Activated CD8-positive, alpha-beta T cell treated with anti-CD3 and anti-CD28 coated beads, Interleukin-2, amount 10 ng/mL, durations not matched to agents 7 days and 5 days (primary cell): ENCODE measurements around the gene TECTB. TPM values are rescaled to one million over a fixed set of nuclear protein-coding genes. Genes with fewer than 3 reads are reported as not detected.

Experiments used
- ATAC-seq: fragments of 150-1000 bp; cut with Tn5 transposase; one replicate; pipeline ENCODE4 v1.10.0; 2021; ENCODE audit warnings: moderate library complexity
- CTCF ChIA-PET: fragments of 350-600 bp; sonication (Branson Sonifier 250); formaldehyde crosslinking; loops from one replicate; lab custom pipeline; 2021; ENCODE audit warnings: antibody characterized with exemption; lab: Charles Lee
- POLR2A ChIA-PET: fragments of 350-600 bp; sonication (Branson Sonifier 250); formaldehyde crosslinking; loops from one replicate; lab custom pipeline; 2021; ENCODE audit warnings: antibody characterized with exemption; lab: Charles Lee
- DNase-seq: peaks from one replicate; pipeline ENCODE4 v3.0.0-alpha.2; 2020
- H3K27ac Mint-ChIP-seq: one replicate; pipeline ENCODE4 v1.8.0; 2021; ENCODE audit warnings: mild to moderate bottlenecking, mixed read lengths
- H3K27me3 Mint-ChIP-seq: one replicate; pipeline ENCODE4 v1.8.0; 2021; ENCODE audit warnings: low read depth, mixed read lengths
- H3K36me3 Mint-ChIP-seq: one replicate; pipeline ENCODE4 v1.8.0; 2021; ENCODE audit warnings: low read depth, mixed read lengths
- H3K4me1 Mint-ChIP-seq: one replicate; pipeline ENCODE4 v1.8.0; 2021; ENCODE audit warnings: low read depth, mixed read lengths
- H3K4me3 Mint-ChIP-seq: one replicate; pipeline ENCODE4 v1.8.0; 2021; ENCODE audit warnings: mild to moderate bottlenecking, mixed read lengths
- H3K9me3 Mint-ChIP-seq: one replicate; pipeline ENCODE4 v1.8.0; 2022; ENCODE audit warnings: mixed read lengths; ENCODE audit not compliant: insufficient read depth
- total RNA-seq, 2 experiments: library from RNA; stranded (reverse); gene quantifications; one replicate each; pipeline ENCODE4 v1.2.3, GENCODE V29; 2021

TECTB gene
- total RNA-seq, 2 experiments from 2014 or later, result not detected

DNA sequence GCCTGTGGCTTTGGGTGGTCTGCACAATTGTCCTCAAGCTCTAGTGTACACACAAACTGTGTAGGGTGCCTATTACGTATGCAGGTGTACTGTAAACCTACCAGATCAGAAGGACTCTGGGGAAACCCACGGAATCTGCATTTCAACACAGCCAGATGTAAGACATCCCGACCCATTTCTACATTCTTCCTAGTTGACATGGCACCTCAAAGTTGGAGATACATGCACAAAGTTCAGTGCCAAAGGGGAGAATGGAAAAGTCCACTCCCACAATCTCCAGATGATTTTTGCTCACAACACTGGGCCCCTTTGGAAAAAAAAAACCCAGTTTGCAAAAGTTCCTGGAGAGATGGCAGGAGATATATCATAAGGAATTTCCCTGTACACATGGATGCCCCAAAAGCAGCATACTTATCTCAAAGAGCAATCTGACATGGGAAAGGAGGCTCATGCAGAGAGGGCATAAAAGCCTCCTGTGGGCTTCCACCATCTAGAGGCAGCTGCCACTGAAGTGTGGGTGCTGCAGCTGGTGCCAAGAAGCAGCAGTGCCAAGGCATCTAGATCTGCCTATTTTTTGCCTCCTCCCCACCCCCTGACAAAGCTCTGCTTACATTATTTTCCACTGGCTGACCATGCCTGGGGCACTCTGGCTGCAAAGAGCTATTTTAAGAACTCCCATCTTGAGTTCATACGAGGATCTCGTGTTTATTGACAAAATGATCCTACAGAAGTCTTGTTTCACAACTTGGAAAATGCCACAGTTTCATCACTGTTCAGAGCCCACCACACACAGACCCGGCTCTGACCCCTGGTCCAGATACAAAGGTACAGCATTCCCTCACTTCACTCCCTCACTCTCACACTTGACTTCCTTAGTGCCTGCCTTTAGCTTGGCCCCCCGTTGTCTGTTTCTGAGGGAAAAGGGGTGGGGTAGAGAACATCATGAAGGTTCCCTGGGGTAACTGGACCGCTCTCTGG lies 12.9 kb downstream of the TECTB start:
- no peak overlapping the region for H3K27ac Mint-ChIP-seq
- DNase-seq, result no peak
- H3K9me3 Mint-ChIP-seq, result no peaks in the 10 kb centered on the region
- POLR2A ChIA-PET, result no interaction called here
- H3K36me3 Mint-ChIP-seq, result no peaks in the 10 kb centered on the region
- no peaks in the 10 kb centered on the region for H3K4me1 Mint-ChIP-seq
- peaks cover 4% of the 10 kb centered on the region for H3K27me3 Mint-ChIP-seq
- no peak overlapping the region for H3K4me3 Mint-ChIP-seq
- no peak for ATAC-seq
- CTCF ChIA-PET, result no interaction called here

DNA sequence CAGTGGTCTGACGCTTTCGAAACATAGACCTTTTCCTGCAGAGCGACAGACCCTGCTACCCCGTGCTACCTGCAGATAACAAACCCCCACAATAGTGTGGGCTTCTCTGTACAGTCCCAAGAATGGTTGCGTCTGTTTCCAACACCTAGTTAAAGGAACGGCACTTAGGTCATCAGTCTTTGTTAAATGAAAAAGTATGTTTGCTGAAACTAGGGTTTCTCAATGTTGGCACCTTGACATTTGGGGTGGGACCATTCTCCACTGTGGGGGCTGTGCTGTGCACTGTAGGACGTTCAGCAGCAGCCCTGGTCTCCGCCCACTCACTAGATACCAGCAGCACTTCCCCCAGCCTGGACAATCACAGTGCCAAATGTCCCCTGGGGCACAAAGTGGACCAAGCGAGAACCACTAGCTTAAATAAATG lies 13.7 kb downstream of the TECTB start:
- H3K27ac Mint-ChIP-seq, result no peak overlapping the region
- no peak overlapping the region for H3K4me3 Mint-ChIP-seq
- ATAC-seq (no peak), DNase-seq (no peak)
- peaks cover 4% of the 10 kb centered on the region for H3K27me3 Mint-ChIP-seq
- no peaks in the 10 kb centered on the region for H3K9me3 Mint-ChIP-seq
- CTCF ChIA-PET, result no interaction called here
- H3K4me1 Mint-ChIP-seq, result no peaks in the 10 kb centered on the region
- H3K36me3 Mint-ChIP-seq, result no peaks in the 10 kb centered on the region
- POLR2A ChIA-PET, result no interaction called here

DNA sequence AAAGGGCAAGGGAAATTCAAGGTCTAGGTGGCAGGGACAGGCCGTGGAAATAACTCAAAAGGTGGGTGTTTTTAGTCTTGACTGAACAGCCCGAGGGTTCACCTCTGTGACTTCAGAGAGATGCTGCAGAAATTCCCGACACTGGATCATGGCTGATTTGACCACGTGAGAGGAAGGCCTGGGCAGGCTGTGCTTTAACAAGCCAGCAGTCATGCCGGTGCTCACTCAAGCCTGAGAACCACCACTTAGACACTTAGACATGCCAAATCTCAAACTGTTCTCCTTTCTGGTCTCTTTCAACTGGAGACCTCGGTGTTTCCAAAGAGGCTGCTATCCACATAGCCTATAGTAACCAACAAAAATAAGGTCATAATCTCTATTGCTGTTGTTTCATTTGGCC lies 15.4 kb downstream of the TECTB start:
- H3K4me3 Mint-ChIP-seq, result no peak overlapping the region
- no peak for DNase-seq

DNA sequence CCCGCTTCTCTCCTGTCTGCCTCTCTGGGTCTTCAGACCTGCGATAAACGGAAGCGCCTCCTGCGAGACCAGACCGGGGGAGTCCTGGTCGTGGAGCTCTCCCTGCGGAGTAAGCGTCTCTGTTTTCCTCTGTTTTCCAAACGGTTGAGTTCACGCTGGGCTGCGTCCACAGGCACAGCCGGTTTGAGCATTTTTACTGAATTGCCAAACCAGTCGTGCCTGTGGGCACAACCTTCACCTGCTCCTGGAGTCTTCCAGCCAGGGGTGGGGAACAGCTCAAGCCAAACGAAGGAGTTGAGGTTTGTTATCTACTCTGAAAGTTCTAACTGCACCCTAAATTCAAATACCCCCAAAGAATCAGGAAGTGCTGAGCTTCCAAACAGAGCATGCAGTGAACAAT lies 16.3 kb downstream of the TECTB start:
- POLR2A ChIA-PET, result no interaction called here
- Mint-ChIP-seq H3K27me3 (peaks cover 9% of the 10 kb centered on the region), H3K9me3 (no peaks in the 10 kb centered on the region), H3K36me3 (no peaks in the 10 kb centered on the region), H3K27ac (no peak overlapping the region), H3K4me1 (no peaks in the 10 kb centered on the region), H3K4me3 (no peak overlapping the region)
- no peak for DNase-seq
- no peak for ATAC-seq
- CTCF ChIA-PET, result no interaction called here

More for the DNA sequence above, 15.4 kb downstream of the TECTB start:
- Mint-ChIP-seq H3K4me1 (no peaks in the 10 kb centered on the region), H3K9me3 (no peaks in the 10 kb centered on the region), H3K36me3 (no peaks in the 10 kb centered on the region), H3K27me3 (peaks cover 5% of the 10 kb centered on the region), H3K27ac (no peak overlapping the region)
- ChIA-PET POLR2A (no interaction called here), CTCF (no interaction called here)
- ATAC-seq, result no peak

DNA sequence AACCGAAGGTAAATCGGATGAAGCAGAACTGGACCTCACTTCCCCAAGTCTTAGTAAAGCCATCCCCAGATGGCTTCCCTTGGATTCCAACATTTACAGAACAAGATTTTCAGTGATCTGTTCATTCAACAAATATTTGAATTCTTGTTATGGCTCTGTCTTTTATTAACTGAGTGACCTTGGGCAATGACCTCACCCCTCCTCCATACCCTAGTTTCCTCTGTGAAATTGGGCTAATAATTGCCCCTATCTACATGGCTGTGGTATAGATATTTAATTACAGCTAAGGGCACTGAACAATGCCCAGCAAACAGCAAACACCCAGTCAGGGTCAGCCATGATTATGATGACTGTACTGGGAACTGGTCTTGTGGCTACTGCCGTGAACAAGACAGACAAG lies 19.1 kb downstream of the TECTB start:
- H3K27ac Mint-ChIP-seq, result no peak overlapping the region
- H3K27me3 Mint-ChIP-seq, result peaks cover 24% of the 10 kb centered on the region
- H3K9me3 Mint-ChIP-seq, result no peaks in the 10 kb centered on the region
- no peak for ATAC-seq
- ChIA-PET POLR2A (no interaction called here), CTCF (no interaction called here)
- H3K4me1 Mint-ChIP-seq, result no peaks in the 10 kb centered on the region
- H3K36me3 Mint-ChIP-seq, result no peaks in the 10 kb centered on the region
- no peak for DNase-seq
- H3K4me3 Mint-ChIP-seq, result no peak overlapping the region

DNA sequence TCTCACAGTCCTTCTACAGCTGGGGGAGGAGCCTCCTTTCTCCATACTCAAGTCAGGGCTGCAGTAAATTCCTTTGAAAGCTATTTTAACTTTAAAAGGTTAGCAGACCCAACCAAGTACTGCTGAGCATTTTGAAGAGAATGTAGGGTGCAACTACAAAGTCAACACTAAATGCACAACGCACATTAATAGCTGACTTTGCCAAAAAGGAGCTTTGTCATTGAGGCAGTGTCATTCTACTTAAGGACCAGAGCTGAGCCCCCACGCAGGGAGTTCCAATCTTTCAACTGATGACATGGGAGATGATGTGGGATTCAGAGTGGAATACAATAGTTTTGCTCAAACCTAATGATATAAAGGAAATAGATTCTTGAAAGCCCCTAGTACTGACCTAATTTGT lies 20.3 kb downstream of the TECTB start:
- DNase-seq (no peak), ATAC-seq (no peak)
- ChIA-PET CTCF (interaction anchor here (0.7 kb wide), 1 partner anchor 122 kb away, joined by 3 read pairs; no protein-coding TSS in a partner anchor), POLR2A (no interaction called here)
- Mint-ChIP-seq H3K27ac (no peak overlapping the region), H3K4me3 (no peak overlapping the region), H3K9me3 (no peaks in the 10 kb centered on the region), H3K27me3 (peaks cover 28% of the 10 kb centered on the region), H3K4me1 (no peaks in the 10 kb centered on the region), H3K36me3 (no peaks in the 10 kb centered on the region)

DNA sequence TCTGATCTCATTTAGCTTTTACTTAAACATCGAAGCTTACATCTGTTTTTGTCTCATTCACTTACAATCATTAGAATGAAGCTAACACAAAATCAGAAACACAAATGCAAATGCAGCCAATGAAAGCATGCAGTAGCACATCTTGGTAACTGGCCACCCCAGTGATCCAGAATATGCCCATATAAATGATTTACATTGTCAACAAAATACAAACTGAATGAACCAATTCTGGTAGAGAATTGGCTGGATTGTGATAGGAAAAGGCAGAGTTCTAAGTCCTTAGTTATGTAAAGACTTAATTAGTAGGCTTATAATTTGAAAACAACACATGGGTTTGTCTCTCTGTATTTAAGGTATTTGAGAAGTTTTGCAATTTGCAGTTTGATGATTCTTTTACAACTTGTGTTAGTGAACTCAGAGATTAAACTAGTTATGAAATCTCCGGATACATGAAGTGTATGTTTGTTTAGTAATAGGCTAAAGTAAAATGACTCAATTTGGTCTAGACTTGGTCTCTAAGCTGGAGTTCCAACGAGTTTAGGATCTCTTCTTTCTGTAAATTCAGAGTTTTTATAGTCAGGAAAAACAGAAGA lies 21.2 kb downstream of the TECTB start:
- H3K36me3 Mint-ChIP-seq, result no peaks in the 10 kb centered on the region
- DNase-seq, result no peak
- CTCF ChIA-PET, result no interaction called here
- H3K27ac Mint-ChIP-seq, result no peak overlapping the region
- H3K9me3 Mint-ChIP-seq, result no peaks in the 10 kb centered on the region
- no peak for ATAC-seq
- POLR2A ChIA-PET, result no interaction called here
- peaks cover 28% of the 10 kb centered on the region for H3K27me3 Mint-ChIP-seq
- H3K4me3 Mint-ChIP-seq, result no peak overlapping the region
- no peaks in the 10 kb centered on the region for H3K4me1 Mint-ChIP-seq

DNA sequence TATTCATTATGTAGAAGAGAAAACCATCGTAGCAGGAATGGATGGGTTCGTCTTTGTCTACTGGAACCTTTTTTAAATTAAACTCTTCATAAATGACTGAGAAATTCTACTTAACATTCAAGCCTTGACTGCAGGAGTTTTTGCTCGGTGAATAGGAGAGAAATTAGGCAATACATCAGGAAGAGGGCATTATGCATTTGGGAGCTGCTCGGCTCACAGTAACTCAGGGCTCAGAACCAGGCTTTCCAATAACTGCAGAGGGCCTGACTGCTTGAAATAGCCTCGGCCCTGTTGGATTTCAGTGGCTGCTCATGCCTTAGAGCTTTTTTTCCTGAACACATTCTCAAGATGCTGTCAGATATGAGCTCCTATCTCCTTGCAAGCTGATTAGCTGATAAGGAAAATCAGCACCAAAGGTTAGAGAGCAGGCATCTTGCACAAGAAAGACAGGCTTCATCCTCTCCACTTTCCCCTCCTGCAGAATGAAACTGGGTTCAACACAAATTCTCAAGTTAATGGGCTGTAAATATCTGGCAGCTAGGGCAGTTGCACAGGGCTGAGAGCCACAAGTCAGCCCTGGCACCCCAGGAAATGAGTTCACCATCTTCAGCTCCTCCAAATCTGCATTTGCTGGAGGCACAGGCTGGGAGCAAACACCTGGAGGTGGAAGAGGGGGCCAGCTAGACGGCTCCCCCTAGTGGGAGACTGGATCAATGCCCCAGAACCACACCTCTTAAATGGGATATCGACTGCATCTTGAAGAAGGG lies 24.3 kb downstream of the TECTB start:
- POLR2A ChIA-PET, result no interaction called here
- ATAC-seq, result peak; percentile 71

DNA sequence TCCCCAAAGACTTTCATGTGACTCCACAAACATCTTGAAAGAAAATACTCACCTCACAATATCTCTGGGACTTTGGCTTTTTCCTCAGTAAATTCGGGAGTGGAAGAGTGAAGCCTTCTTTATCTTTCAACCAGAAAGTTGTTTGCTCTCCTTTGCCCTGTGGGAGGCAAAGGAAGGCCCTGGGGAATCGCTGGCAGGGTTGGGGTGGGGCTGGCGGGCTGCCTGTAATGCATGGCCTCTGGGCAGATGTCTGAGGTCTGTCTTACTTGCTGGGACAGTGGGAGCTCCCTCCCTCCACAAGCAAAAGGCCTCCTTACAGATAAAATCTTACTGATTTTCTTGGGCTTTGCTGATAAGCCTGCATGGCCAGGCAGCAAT lies 24.9 kb downstream of the TECTB start:
- no peak overlapping the region for H3K4me3 Mint-ChIP-seq
- no peak for DNase-seq
- H3K27me3 Mint-ChIP-seq, result peaks cover 28% of the 10 kb centered on the region
- no peak overlapping the region for H3K27ac Mint-ChIP-seq
- H3K9me3 Mint-ChIP-seq, result no peaks in the 10 kb centered on the region
- POLR2A ChIA-PET, result no interaction called here
- no peak for ATAC-seq
- CTCF ChIA-PET, result interaction anchor here (0.7 to 1.9 kb wide), 13 partner anchors 9 to 164 kb away, joined by 3 to 7 read pairs (median 4); no protein-coding TSS in a partner anchor
- H3K36me3 Mint-ChIP-seq, result no peaks in the 10 kb centered on the region
- no peaks in the 10 kb centered on the region for H3K4me1 Mint-ChIP-seq

More for the DNA sequence above, 24.3 kb downstream of the TECTB start:
- Mint-ChIP-seq H3K36me3 (no peaks in the 10 kb centered on the region), H3K9me3 (no peaks in the 10 kb centered on the region), H3K27ac (no peak overlapping the region), H3K4me3 (no peak overlapping the region), H3K27me3 (peaks cover 28% of the 10 kb centered on the region), H3K4me1 (no peaks in the 10 kb centered on the region)
- CTCF ChIA-PET, result interaction anchor here (0.8 to 1.9 kb wide), 12 partner anchors 9 to 164 kb away, joined by 3 to 7 read pairs (median 4); no protein-coding TSS in a partner anchor
- DNase-seq, result peak; percentile 49

DNA sequence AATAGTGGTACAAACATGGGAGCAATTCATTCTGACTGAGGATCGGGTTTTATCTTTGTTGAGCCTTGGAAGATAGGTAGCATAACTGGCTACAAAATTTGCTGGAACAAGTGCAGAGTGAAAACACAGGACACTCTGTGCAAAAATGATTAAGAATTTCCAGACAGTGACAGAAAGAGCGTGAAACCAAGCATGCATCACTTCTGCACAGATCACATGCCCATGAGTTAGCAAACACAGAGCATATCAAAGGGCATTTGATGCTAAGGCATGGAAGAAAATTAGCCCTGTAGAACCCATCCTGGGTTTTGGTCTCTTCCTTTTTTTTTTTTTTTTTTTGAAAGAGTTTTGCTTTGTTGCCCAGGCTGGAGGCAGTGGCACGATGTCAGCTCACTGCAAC lies 28.3 kb downstream of the TECTB start:
- Mint-ChIP-seq H3K36me3 (no peaks in the 10 kb centered on the region), H3K4me3 (no peak overlapping the region), H3K27ac (no peak overlapping the region), H3K4me1 (no peaks in the 10 kb centered on the region), H3K9me3 (no peaks in the 10 kb centered on the region), H3K27me3 (peaks cover 25% of the 10 kb centered on the region)
- DNase-seq, result no peak
- ChIA-PET CTCF (interaction anchor here (0.8 kb wide), 1 partner anchor 123 kb away, joined by 3 read pairs; no protein-coding TSS in a partner anchor), POLR2A (interaction anchor here (0.6 kb wide), 1 partner anchor 1462 kb away, joined by 3 read pairs; no protein-coding TSS in a partner anchor)
- no peak for ATAC-seq

DNA sequence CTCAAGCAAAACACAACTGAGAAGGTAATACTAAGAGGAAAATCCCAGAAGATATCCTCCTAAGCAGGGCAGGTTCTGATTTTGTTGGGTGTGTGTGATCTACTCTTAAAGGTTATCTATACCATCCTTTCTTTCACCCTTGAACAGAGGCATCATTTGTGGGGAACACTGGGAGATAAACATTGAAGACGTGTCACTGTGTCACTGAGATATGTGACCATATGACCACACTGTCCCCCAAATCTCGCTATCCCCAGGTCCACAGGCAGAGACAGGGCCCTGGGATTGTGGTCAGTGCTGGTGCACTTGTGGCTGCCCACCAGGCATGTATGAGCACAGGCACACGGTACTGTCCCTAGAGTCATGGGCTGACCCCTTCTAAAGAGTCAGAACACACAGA lies 30.0 kb downstream of the TECTB start:
- no peak overlapping the region for H3K27ac Mint-ChIP-seq
- ChIA-PET CTCF (interaction anchor here (0.7 kb wide), 1 partner anchor 198 kb away, joined by 3 read pairs; no protein-coding TSS in a partner anchor), POLR2A (no interaction called here)
- DNase-seq (no peak), ATAC-seq (no peak)
- no peak overlapping the region for H3K4me3 Mint-ChIP-seq
- H3K9me3 Mint-ChIP-seq, result no peaks in the 10 kb centered on the region
- H3K36me3 Mint-ChIP-seq, result no peaks in the 10 kb centered on the region
- no peaks in the 10 kb centered on the region for H3K4me1 Mint-ChIP-seq
- H3K27me3 Mint-ChIP-seq, result peaks cover 25% of the 10 kb centered on the region
